ENCODE measurements around the gene ZNF780B. TPM values are rescaled to one million over a fixed set of nuclear protein-coding genes. Genes with fewer than 3 reads are reported as not detected.

ZNF780B gene
- total RNA-seq, 2 experiments from 2014 or later: 18.6 to 25.7 TPM

DNA sequence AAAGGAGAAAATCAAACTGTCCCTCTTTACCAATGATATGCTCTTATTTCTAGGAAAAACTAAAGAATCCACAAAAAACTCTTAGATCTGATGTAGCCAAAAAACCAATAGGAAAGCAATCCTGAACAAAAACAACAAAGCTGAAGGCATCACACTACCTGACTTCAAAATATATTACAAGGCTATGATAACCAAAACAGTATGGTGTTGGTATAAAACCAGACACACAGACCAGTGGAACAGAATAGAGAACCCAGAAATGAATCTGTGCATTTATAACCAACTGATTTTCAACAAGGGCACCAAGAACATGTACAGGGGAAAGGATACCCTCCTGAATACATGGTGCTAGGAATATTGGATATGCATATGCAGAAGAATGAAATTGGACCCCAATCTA lies 68.9 kb downstream of the ZNF780B start:
- no peak overlapping the region for H3K27ac Mint-ChIP-seq

DNA sequence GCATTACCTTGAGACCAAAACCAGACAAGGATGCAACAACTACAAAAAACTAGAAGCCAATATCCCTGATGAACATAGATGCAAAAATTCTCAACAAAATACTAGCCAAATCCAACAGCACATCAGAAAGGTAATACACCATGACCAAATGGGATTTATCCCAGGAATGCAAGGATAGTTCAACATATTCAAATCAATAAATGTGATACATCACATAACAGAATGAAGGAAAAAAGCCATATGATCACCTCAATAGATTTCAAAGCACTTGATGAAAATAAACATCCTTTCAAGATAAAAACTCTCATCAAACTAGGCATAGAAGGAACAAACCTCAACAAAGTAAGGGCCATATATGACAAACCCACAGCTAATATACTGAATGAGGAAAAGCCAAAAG lies 69.4 kb downstream of the ZNF780B start:
- Mint-ChIP-seq H3K27me3 (no peaks in the 10 kb centered on the region), H3K4me1 (no peaks in the 10 kb centered on the region), H3K4me3 (no peak overlapping the region), H3K36me3 (peaks cover 56% of the 10 kb centered on the region), H3K27ac (no peak overlapping the region), H3K9me3 (ENCODE audit: low read depth) (peaks cover 22% of the 10 kb centered on the region)
- CTCF ChIA-PET: interaction anchor here (1.2 kb wide), 1 partner anchor 16 kb away, joined by 3 read pairs; the partner anchor contains the start of gene PSMC4
- DNase-seq: no peak
- ATAC-seq: no peak

More for the DNA sequence above, 68.9 kb downstream of the ZNF780B start:
- no peak overlapping the region for H3K4me3 Mint-ChIP-seq
- no peaks in the 10 kb centered on the region for H3K27me3 Mint-ChIP-seq
- peaks cover 55% of the 10 kb centered on the region for H3K36me3 Mint-ChIP-seq
- H3K4me1 Mint-ChIP-seq: no peaks in the 10 kb centered on the region
- CTCF ChIA-PET: no interaction called here
- peaks cover 22% of the 10 kb centered on the region for H3K9me3 Mint-ChIP-seq (ENCODE audit: low read depth)
- ATAC-seq (no peak), DNase-seq (no peak)

DNA sequence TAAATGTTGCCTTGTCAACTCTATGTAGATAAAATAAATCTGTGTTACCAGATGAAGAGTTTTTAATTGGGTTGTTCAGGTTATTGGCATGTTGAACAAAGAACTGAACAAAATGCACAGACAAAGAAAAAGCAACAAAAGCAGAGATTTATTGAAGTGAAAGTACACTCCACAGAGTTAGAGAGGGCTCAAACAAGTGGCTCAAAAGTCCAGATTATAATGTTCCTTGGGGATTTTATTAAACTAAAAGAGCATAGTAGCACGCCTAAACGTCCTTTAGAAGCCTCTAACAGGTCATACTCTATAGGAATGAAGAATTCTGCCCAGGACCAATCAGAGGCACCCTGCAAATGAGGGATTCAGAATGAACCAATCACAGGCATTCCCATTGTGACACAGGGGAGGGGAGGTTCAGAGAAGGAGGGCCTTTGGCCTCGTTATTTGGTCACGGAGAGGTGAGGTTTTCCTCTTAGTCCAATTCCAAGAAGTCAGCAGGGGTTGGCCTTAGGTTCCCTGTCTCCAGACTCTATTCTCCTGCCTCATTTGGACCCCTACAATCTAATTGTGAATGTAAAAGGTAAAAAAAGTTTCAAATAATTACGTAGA lies 72.2 kb downstream of the ZNF780B start:
- CTCF ChIA-PET: no interaction called here
- no peak overlapping the region for H3K4me3 Mint-ChIP-seq
- DNase-seq: no peak
- peaks cover 19% of the 10 kb centered on the region for H3K9me3 Mint-ChIP-seq (ENCODE audit: low read depth)
- H3K27me3 Mint-ChIP-seq: no peaks in the 10 kb centered on the region
- peaks cover 77% of the 10 kb centered on the region for H3K36me3 Mint-ChIP-seq
- no peaks in the 10 kb centered on the region for H3K4me1 Mint-ChIP-seq
- ATAC-seq: no peak
- no peak overlapping the region for H3K27ac Mint-ChIP-seq

DNA sequence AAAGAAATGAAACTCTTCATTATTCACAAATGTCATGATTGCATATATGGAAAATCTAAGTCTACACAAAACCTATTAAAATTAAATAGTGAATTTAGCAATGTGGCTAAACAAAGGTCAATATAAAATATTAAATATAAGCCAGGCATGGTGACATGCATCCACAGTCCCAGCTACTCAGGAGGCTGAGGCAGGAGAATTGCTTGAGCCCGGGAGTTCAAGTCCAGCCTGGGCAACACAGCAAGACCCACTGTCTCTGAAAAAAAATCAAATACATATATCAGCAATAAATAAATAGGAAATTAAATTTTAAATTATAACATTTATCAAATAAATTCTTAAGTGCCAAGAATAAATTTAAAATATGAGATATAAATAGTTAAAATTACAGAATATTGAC lies 73.1 kb downstream of the ZNF780B start:
- H3K9me3 Mint-ChIP-seq (ENCODE audit: low read depth): peaks cover 19% of the 10 kb centered on the region
- ATAC-seq (no peak), DNase-seq (no peak)
- H3K4me1 Mint-ChIP-seq: no peaks in the 10 kb centered on the region
- H3K27me3 Mint-ChIP-seq: no peaks in the 10 kb centered on the region
- CTCF ChIA-PET: no interaction called here
- H3K27ac Mint-ChIP-seq: no peak overlapping the region
- H3K36me3 Mint-ChIP-seq: peaks cover 85% of the 10 kb centered on the region
- no peak overlapping the region for H3K4me3 Mint-ChIP-seq

Other genes starting within 250 kb of the ZNF780B start
- 1 to 10 TPM; 7.5 to 7.7 TPM for gene DYRK1B, start 222.1 kb downstream of the ZNF780B start, total RNA-seq
- 100 to 1,000 TPM; 374 to 453 TPM for gene FBL, start 209.9 kb downstream of the ZNF780B start, total RNA-seq
- 1 to 10 TPM in 1 of 2 experiments, under 1 TPM in 1; 0.93 to 3.2 TPM for gene FCGBP, start 121.6 kb downstream of the ZNF780B start, total RNA-seq
- gene PSMC4, start 85.1 kb downstream of the ZNF780B start, total RNA-seq: 100 to 1,000 TPM in 1 of 2 experiments, 10 to 100 TPM in 1; 94.5 to 141 TPM
- 1 to 10 TPM; 5.0 to 6.5 TPM for gene ZNF546, start 59.2 kb downstream of the ZNF780B start, total RNA-seq
- 10 to 100 TPM; 19.0 to 20.7 TPM for gene ZNF780A, start 34.7 kb upstream of the ZNF780B start, total RNA-seq
- gene MAP3K10, start 135.2 kb upstream of the ZNF780B start, total RNA-seq: 10 to 100 TPM; 19.9 to 25.4 TPM
- not detected for gene TTC9B, start 162.2 kb upstream of the ZNF780B start, total RNA-seq
- under 1 TPM; 0.21 to 0.38 TPM for gene CCNP, start 170.5 kb upstream of the ZNF780B start, total RNA-seq
- gene AKT2, start 229.1 kb upstream of the ZNF780B start, total RNA-seq: 100 to 1,000 TPM; 141 to 172 TPM

Measured in activated CD8-positive, alpha-beta memory T cell treated with anti-CD3 and anti-CD28 coated beads, Interleukin-2, amount 10 ng/mL, durations not matched to agents 7 days and 5 days (primary cell).